HG02973 (cell line): ENCODE data around the gene PDE7B.

ENCODE experiments used
- ATAC-seq: cut with Tn5 transposase; IDR thresholded peaks from one replicate; pipeline ENCODE4 v1.9.1; 2021; ENCODE audit warnings: moderate library complexity; ENCODE audit not compliant: unreplicated experiment

The PDE7B gene

DNA sequence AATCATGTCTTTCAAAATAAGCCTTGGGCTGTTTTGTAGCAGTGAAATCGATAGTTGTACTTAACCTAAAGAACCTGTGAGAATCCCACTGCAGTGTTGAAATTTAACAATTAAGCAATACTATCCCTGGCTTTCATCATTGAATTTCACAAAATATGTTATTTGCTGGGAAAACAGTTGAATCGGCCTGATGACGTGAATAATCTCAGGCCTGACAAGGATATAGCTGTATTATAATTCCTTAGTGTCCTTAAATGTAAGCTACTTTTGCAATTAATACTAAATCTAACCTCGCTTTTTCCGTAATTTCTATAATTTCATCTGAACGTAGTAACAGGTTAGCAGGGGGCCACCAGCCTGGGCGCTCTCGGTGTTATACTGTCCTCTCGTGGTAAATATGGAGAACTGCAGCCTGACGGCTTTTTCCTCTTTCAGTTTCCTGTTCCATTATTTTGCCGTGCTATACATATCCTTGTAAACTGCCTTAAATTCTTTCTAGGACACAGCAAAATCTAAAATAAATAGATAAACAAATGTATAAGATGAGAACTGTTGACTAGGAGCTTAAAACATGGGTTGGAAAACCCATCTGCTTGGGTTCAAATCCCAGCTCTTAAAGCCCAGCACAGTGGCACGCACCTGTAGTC lies 374.6 kb downstream of the PDE7B start:
- ATAC-seq = peak; percentile 79

DNA sequence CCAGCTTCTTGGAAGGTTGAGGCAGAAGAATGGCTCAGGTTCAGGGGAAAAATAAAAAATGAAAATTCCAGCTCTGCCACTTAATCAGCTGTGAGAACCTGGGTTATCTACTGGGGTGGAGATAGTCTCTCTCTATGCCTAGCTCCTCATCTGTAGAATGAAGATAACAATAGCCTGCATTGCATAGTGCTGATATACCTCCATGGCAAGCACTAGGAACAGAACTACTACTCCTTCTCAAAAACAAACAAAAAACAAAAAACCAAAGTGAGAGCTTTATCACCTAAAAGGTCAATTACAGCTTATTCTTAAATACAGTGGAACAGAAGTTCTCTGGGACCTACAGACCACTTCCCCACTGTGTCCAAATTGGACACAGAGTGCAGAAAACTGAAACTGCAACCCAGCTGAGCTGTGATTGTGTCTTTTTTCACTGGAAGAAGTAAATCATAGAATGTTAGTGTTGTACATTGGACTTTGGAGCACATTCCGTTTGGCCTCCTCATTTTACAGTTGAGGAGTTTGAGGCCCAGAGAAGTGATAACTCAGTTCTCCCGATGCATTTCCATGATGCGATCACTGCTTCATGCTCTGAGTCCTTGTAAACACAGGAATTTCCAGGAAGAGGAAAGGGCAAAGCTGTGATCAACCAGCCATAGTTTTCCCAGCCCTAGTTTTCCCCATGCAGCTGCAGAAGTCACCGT lies 375.3 kb downstream of the PDE7B start:
- ATAC-seq = peak; percentile 16

DNA sequence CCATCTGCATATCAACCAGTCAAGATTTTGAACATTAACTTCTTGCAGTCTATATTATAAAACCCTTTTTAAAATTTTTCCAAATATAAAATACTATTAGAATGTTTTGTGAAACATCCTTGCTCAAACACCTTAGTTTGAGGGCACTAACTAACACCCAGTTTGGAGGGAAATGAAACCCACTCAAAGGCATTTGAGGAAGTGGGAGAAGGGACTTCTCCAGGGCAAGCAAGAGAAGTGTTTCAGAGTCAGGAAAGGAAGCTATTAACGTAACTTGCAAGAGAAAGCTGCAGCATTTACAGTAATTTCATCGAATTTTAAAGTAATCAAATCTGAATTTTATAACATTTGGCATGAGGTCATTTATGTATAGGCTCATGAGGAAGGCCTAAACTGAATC lies 377.3 kb downstream of the PDE7B start:
- no peak for ATAC-seq

DNA sequence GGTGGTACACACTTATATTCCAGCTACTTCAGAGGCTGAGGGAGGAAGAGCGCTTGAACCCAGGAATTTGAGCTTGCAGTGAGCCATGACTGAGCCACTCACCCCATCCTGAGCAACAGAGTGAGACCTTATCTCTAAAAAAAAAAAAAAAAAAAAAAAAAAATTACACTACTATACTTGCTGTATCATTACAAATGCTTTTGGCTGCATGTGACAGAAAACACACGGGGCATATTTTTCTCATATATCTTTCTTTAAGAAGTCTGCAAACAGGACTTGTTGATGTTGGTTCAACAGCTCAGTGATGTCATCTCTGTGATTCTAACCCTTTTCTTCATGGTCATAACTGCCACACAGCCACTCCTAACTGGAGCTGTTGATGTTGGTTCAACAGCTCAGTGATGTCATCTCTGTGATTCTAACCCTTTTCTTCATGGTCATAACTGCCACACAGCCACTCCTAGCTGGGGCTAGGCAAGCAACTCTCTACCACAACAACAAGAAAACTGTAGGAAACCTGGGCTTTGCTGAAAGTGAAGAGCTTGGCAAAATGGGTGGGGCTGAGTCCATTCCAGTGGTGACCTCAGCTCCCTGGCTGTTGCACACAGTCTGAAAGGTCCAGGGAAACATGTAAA lies 378.8 kb downstream of the PDE7B start:
- no peak for ATAC-seq

DNA sequence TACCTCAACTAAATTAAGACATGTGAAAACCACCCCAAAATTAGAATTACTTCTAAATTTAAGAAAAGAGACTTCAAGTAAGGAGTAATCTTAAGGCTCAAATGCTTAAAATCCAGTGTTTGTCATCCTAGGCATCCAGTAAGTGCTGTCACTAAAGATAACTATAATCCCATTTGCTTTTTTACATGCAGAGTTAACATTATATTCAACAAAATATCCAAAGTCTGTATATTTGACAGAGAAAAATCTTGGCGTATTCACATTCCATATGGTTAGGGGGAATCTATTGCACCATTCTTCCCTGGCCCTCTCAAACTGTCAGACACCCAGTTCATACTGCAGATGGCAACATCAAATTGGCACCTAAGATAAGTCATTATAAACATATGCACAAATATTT lies 381.2 kb downstream of the PDE7B start:
- no peak for ATAC-seq

GRCh38 chr6:136235233-136235564 lies 383.7 kb downstream of the PDE7B start:
- no peak for ATAC-seq

GRCh38 chr6:136236466-136237293 lies 385.2 kb downstream of the PDE7B start:
- no peak for ATAC-seq

DNA sequence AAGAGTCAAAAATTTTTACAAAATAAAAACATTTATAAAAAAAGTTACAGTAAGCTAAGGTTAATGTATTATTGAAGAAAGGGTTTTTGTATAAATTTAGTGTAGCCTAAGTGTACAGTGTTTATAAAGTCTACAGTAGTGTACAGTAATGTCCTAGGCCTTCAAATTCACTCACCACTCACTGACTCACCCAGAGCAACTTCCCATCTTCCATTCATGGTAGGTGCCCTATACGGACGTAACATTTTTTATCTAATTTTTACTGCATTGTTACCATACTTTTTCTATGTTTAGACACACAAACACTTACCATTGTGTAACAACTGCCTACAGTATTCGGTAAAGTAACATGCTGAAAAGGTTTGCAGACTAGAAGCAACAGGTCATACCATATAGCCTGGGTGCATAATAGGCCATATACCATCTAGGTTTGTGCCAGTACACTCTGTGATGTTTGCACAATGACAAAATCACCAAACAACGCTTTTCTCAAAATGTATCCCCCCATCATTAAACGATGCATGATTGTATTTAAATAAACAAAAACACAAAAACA lies 392.6 kb downstream of the PDE7B start:
- ATAC-seq = no peak
